ENCODE results near the gene GUCY1A2.
A peak's percentile ranks its signal among the peaks of the same experiment; 100 is the strongest.

GUCY1A2 gene

DNA sequence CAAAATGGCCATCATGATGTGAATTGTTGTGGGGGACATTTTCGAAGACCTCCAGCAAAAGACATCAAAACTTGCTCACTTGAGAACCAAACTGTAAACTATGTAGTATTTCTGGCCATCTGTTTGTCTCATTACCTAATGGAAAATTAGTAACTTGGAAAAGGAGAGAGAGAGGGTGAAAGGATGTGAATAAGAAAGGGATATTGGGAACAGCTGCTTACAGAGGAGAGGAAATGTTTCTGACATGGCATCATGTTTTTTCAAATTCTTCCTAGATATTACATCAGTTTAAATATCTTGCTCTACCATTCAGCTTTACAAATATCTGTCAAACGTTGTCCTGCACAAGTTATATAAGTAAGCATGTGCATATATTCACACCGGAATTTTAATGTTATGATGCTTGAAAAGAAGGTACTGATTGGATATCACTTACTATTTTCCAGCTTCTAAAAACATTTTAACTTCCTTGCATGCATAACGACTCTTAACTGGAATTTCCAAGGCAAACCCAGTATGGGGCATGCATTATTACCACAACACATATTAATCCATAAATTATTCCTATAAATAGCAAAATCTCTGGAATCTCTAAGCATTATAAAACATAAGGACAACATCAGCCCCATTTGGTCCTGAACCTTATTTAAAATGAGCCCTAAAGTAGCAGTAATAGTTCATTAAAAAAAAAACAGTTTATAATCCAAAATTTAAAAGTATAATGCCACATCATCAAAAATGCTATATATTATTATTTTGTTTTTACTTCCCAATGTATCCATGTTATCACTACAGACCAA, 20.0 kb downstream of the GUCY1A2 start:
- DNase-seq: no peak

DNA sequence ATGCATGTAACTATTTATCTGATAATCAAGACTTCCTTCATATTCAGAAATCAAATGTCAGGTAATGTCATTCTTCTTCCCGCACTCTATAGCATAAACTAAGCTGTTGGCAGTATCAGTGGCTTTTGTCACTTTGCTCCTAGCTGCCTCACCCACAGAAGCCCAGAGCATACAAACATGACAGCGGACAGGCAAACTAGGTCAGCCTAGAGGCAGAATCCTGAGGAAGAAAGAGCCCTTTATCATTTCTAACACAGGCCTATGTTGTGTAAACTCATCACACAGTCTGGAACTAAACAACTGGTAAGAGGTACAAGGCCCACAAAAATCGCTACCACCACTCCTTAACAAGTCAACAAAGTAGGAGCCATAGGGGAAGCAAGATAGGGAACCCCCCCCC, 21.0 kb downstream of the GUCY1A2 start:
- DNase-seq: no peak

DNA sequence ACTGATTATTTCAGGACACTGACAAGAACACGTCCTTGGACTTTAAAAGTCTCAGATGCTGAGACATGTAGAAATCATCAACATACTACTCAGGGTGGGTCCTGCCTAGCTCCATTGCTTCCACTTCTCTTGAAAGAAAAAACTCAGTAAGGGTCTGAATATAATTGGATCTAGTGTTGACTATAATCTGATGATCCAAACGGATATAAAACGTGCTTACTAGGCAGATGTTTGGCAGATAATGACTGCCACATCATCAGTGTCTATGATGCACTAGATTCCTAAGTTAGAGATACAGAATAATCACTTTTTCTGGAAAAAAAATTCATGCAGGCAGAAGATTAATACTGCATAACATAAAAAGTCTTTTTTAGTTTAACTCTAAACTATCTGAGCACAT, 21.6 kb downstream of the GUCY1A2 start:
- DNase-seq: no peak

DNA sequence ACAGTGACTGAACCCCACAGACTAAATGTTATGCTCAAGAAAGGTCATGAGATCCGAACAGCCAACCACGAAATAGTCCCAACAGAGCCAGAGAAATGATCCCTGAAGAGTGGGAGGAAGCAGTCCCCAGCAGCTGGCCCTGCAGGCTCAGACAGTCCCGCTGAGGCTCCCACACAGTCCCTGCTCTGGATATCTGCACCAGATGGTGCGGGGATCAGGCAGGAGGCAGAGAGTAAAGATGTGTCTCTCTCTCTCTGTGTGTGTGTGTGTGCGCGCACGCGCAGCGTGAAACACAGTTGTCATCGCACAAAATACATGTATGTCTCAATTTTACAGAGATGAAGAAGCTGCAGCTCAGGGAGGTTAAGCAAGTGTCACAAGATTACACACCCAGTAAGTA, 27.9 kb downstream of the GUCY1A2 start:
- no peak for DNase-seq

DNA sequence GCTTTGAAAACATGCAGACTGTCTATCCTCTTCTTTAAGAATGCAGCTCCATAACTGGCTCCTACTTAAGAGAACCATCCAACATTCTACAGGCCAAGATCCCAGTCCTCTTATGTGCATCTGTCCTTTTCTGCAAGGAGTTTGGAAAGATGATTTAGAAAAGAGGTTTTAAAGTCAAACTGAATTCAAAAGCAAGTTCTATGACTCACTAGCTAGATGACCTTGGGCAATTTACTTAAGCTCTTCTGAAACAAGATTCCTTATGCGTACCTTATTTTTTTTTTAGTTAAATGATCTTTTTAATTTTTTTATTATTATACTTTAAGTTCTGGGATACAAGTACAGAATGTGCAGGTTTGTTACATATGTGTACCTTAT, 29.2 kb downstream of the GUCY1A2 start:
- DNase-seq: no peak

DNA sequence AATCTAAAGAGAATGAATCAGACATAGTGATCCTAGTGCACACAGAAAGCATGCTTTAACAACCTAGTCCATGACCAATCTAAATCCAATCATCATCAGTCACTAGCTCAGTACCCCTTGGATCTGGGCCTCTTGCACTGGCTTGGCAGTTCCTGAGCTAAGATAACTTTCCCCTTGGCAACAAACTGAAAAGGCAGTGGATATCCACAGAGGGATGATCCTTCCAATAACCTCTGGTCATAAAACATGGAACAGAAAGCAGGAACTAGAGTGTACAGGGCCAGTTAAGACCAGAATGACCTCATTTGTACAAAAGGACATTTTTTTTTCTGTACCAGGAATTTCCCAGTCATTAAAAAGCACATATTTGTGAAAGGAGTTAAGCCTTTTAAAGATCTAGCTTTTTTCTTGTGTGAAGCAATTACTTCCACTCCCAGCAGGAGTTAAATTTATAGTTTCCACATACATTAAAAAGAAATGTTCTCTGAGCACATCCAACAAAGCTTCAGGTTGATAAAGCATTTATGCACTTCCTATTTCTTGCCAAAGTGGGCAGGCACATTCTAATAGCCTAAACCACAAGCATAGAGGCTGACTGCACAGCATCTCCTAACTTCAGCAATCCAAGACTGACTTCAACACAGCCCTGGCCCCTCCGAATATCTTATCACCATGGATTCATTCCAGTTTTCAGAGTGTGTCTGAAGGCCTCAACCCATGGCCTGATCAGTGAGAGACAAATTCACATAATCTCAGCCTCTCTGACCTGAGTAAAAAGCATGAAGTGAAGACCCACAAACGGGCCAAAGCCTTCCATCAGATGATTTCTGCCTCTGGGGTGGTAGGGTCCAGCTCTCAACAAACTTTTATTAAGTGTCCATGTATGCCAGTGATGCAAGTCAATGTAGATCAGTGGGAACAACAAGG, 29.9 kb downstream of the GUCY1A2 start:
- DNase-seq: peak; percentile 12

DNA sequence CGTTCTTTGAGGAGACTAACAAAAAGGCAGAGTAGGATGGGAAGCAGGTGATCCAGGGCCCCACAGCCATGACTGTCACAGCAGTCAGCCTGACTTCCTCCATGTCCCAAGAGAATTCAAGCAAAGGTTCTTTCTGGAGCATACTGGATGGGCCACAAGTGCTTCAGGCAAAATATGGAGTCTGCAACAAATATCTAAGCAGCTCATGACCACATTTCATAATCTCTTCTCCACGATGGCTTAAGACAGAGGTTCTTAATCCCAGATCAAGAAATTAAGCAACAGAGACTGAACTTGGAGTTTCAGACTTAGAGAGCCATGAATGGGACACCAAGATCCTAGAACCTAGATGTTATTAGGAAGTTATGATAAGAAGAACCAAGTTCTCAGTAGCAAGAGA, 31.6 kb downstream of the GUCY1A2 start:
- no peak for DNase-seq

DNA sequence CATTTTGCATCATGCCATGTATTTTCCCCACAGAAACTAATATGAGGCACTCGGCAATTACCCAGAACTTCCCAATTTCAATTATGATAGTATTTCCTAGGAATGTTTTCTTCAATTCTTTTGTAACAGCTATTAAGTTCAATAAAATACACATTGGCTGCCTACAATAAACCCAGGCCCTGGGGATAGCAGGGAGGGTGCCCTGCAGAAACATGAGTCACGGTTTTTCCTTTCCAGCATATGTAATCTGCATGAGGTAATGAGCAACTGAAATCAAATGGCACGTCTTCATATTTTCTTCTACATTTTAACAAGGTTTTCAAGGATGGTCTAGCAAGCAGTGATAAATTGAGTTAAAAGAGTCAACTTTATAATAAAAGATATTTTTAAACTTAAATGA, 32.0 kb downstream of the GUCY1A2 start:
- no peak for DNase-seq

DNA sequence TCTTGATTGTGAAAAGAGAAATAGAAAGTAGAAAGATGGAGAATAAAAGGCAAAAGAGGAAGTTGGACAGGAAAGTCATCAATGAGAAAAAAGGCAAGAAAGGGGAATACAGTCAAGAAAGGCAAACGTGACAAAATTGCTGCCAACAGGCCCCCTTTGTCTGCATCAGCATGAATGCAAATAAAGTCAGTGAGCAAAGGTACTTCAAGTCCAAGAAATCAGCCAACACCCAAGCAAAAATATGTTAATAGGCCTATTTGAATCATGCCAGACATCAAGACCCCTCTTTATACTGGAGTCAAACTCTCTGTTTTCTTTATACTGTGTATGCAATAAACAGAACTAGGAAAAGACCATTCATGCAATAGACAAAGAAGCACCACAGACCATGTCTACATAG, 34.3 kb downstream of the GUCY1A2 start:
- no peak for DNase-seq

DNA sequence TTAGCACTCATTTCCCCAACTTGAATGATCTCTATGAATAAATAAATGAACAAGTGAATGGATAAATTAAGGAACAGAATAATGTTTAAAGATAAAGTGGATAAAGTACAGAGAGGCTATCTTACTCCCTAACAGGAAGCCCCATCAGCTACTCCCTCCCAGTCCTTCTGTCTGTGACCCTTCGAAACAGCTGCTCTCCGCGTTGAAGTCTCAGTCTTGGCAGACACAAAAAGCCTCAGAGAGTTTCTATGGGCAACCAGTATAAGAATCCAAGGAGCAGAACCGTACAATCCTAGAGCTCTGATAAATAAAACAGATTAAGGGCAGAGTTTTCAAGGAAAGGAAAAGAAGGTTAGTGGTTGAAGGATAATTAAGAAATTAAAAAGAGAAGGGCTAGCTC, 35.0 kb downstream of the GUCY1A2 start:
- DNase-seq: no peak

DNA sequence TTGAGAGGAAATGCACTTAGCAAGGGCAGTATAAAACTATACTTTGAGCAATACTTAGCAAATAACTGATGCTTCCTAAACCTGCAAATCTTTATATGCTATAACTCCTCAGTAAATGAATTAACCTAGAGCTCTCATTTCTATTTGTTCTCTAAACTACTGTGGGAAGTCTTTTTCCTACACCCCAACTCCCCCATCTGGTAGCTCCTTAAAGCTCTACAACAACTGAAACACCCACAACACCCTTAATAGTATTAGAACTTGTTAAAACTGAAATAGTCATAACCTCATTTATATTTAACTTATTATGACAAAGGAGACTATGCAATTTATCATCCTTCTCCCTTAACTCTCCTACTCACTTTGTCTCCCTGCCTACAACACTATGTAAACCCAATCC, 43.4 kb downstream of the GUCY1A2 start:
- no peak for DNase-seq

DNA sequence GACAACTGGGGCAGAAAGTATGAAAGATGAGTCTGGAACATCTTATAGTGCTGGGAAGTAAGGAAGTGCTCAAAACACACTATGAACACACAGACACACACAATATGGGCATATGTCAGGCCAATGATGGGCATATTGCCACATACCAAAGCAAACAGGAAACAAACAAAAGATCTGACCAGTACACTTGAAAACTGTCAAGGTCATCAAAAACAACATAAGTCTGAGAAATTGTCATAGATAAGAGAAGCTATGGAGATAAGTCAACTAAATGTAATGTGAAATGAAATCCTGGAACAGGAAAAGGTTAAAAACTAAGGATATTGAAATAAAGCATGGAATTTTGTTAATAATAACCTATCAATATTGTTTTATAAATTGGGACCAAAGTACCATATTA, 46.4 kb downstream of the GUCY1A2 start:
- no peak for DNase-seq

DNA sequence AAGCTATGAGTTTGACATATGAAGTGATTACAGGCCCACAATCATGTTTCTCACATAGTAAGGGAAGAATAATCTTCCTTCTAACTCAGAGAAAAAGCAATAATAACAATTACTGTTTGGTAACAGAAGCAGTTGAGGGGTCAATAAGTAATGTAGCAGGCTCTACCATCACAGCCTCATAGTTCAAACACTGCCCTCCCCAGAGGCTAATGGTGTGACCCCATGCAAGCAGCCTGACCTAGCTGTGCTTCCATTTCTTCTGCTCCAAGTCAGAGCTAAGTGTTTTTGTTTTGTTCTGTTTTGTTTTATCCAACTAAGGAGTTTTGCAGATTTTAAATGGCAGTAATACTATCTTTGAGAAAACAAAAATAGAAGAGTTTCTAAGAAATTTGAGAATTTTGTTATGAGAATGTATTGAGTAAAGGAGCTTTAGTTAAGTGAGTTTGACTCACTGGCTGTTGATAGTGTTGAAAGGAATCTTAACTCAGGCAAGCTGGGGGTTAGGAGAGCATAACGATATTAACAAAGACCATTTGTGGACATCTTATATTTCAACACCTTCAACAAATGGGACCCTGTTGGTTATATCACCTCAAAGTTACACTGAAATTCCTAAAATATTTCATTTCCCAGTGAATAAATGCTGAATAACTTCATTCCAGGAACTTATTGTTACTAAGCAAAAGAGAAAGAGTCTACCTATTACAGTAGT, 48.5 kb downstream of the GUCY1A2 start:
- no peak for DNase-seq

DNA sequence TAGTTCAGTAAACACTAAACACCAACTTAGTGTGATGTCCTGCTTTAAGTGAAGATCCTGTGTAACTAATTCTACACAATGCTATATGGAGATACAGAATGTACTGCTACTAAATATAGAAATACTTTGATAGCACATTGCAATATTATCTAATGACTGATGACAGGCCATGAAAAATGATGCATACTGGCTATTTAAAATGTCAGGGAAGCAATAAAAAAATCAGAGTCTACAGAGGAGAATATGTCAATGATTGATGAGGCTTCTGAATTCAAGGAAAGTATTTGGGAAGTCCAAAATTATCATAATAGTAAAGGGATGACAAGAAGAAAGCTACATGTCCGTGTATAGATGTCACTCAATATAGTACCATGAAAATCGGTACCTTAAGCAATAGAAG, 55.3 kb downstream of the GUCY1A2 start:
- no peak for DNase-seq

DNA sequence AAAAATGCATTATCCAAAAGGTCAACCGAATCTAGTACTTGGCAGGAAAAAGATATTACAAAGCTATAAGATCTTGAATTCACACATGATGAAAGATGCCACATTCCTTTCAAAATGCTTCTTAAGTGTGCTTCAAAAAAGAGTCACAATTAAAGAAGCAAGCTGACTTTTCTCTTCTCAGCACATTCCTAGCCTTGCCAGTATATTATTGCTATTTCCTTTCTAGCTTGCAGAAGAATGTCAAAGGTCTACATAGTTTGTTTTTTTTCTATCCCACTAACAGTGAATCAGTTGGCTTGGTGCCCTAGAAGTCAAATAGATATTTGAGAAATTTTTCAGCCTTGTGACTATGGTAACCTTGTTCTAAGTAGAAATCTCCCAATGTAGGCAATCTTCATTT, 56.8 kb downstream of the GUCY1A2 start:
- no peak for DNase-seq

DNA sequence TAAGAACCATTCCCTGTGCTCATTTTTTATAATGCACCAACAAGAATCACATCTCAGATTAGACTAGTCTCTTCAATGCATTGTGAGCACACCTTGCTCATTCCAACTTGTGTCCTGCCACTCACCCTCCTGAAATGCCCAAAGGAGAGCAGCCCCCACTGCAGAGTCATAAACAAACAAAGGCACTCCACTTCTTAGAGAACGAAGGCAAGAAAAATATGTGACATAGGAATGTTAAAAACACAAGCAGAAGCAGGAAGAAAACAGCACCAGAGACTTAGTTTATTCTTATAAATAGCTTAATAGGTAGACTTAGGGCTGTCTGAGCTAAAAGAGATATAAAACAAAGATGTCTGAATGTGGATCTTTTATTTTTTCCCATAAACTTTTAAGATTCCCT, 57.2 kb downstream of the GUCY1A2 start:
- no peak for DNase-seq

DNA sequence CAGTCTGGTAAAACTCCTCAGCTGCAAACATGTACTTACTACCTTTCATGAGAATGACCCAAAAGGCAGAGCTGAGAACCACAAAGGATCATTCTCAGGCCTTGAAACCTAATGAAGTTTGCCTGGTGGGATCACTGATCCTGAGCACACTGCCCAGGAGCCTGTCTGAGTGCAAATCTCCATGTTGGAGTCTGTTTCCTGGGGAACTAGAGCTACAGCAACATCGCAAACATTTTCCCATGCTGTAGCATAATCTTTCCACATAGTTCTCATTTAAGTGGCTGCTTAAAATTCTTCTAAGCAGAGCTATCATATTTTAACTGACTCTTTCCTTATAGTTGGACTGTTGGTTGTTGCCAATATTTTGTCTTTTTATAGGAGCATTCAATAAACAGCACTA, 58.5 kb downstream of the GUCY1A2 start:
- no peak for DNase-seq

DNA sequence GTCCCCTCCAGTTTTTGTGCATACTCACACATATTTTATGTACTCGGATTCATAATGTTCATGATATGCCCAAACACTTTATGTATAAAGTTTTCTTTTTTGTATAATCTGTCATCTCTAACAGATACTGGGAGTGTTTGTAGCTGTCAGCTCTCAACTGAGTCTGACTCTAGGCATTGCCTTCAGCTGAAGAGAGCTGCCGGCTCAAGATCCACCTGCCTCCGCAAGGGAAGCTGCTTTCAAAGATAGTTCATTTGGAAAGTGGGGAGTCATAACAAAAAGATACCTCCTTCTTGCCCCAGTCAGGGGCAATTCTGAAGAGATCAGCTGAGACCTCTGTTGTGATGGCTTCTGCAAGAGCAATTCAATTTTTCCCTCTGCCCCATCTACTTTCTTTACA, 58.9 kb downstream of the GUCY1A2 start:
- no peak for DNase-seq

DNA sequence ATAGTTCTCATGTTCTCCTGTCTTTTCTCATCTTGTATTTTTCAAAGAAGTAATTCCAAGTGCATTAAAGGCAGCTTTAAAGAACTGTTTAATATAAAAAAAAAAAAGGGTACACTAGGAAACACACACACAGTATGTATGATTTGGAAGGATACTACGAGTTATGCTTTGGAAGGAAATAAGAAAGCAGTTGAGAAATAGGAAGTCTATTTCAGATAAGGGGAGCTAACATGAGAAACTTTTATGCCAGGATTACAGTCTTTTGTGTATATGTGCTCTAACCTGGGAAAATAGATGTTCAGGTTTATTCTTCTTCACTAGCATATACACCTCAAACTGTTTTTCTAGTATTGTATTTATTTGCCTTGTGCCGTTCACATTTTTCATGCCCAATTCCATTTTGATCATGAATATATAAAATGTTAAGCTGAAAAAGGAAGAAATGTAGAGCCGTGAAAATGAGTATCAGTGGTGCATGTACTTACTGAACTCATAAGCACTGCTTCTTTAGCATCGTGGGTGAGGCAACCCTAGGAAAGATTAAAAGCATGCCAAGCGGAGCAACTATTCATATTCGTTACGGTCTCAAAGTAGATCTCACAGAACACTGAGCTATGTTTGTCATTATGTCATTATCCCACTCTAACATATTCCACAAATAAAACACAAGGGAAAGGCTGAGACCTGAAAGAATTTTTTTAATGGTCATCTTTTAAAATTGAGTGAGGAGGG, 59.6 kb downstream of the GUCY1A2 start:
- DNase-seq: no peak

DNA sequence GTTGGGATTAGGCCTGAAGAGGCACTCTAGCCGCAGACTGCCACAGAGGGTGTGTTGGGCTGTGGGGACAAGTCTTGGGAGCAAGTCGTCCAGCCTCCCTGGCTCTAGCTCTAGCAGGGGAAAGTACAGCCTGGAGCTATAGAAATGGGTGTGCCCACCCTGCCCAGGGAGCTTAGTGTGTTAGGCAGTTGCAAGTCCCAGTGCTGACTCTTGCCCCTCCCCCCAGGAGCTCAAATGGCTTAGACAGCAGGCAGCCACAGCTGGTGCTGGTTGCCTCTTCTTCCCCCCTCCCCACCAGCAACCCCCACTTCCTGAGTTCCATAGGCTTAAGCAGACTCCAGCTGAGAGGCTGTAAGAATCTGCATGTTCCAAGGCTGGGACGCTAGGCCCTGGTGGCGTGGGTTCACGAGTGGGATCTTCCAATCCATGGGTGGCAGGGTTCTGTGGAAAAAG, 61.2 kb downstream of the GUCY1A2 start:
- DNase-seq: no peak

DNA sequence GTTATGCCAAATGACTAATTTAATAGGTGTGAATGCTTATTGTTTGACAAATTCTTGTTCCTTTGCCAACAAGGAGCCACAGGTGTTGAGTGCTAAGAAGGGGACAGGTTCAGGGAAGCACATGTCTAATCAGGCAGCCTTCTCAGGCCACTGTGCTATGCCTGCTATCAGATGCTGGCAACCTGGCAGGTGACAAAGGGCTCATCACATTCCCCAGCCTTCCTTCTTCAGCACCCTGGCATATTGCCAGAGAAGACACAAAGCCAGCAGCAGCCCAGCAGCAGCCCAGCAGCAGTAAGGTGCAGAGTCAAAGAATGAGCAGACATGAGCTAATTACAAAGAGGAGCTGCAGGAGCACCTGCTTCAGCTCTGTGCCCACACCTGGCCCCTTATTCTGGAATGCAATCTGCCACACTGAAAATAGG, 68.2 kb downstream of the GUCY1A2 start:
- DNase-seq: no peak

DNA sequence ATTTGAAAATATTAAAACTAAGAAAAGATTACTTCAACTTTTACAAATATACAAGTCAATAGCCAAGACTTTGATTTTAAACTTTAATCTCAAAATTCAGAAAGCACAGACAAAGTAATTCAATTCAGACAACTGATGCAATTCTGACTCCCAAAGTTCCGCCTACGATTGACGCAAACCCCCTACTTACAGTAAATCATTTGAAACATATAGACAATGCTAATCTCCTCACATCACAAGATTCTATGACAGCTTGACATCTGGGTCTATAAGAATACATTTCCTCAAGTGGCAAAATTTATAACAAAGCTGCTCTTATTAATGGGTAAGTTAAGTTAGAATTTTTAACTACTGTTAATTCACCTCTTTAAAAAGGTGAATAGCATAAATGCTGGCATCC, 75.2 kb downstream of the GUCY1A2 start:
- no peak for DNase-seq

DNA sequence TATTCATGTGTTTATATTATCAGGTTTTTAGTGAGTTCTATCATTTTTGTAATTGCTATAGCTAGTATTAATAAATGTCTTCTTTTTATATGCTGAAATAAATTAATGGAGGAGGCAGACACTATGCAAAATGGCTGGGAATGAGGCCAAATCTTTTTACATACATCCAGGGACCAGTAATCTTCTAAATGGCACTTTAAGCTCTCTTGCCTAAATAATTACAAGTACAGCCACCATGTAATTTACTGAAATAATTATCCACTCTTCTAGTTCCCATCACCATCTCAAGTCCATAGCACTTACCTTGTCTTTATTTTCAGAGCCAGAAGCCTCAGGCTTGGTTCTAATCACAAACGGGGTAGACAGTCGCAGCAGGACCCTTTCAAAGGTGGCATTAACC, 79.1 kb downstream of the GUCY1A2 start:
- no peak for DNase-seq

Data from GOT3 (cell line).